Right renal cortex interstitium (tissue), 3 donors: Measurements from ENCODE around the gene ADORA1. TPM values are rescaled to one million over a fixed set of nuclear protein-coding genes. Genes with fewer than 3 reads are reported as not detected.

Experiments used
- DNase-seq, 3 donors: peaks; one replicate each; pipeline ENCODE4 v3.0.0-alpha.2; 2013; ENCODE audit warnings: low read depth in 3 of 3, low spot score in 2 of 3
- polyA plus RNA-seq, 3 donors: library from polyadenylated mRNA; unstranded; fragments of 120-200 nt; gene quantifications; one replicate each; pipeline ENCODE4 v1.2.1, GENCODE V29; 2013; ENCODE audit not compliant: insufficient read length in 3 of 3

Gene ADORA1
- polyA plus RNA-seq, 3 donors, result 5.2 to 8.0 (median 6.4) TPM

DNA sequence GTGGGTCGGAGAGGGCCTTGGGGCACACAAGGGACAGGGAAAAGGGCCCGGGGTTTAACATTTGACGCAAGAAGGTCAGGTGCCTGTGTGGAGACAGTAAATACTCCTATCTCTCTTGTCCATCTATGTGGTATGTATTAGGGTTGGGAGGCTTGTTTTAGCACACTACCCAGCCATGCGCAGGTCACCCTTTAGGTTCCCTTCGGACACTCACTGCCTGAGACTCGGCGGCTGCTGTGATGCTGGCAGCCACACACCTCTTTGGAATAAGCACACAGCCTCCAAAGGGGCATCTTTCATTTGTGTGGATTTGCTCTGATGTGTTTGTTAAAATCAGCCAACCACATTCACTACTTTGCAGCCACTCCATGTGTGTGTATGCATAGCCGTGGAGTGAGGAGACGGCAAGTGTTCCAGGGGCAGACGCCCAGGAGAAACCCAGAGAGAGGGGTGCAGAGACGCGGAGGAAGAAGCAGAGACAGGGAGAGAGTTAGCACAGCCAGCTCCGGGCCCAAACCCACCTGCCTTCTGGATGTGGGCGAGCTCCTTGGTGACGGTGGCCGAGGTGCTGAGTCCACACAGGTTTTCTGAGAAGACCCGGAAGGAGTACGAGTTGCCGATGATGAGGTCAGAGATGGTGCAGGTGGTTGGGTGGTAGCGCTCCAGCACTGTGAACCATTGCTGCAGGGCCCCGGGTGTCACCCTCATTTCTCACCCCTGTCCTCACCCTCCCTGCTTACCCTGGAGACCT is 42.4 kb downstream of the ADORA1 start:
- no peak for DNase-seq

DNA sequence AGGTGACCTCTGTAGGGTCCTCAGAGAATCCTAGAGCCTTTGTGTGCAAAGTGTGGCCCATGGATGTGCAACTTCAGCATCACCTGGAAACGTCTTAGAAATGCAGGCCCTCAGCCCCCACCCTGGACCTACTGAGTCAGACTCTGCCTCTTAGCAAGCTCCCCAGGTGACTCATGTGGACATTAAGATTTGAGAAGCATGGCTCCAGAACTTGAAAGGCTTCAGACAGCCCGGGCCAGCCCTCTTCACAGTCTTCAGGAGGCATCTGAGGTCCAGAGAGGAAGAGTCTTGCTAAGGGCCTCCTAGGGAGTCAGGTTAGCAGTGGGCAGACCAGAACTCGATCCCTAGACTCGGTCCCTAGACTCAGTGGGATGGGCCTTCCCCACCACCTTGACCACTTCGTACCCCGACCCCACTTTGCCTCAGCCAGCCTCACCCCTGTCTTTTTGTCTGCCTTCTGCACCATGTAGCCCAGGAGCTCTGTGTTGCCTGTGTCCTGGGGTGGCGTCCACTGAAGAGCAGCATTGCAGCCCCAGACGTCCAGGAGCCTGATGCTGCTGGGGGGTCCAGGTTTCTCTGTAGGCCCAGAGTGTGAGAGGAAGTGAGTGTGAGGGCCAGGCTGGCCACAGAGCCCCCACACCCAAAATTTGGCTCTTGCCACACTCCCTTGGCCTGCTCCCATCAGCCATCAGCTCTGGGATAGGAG is 43.3 kb downstream of the ADORA1 start:
- no peak for DNase-seq

DNA sequence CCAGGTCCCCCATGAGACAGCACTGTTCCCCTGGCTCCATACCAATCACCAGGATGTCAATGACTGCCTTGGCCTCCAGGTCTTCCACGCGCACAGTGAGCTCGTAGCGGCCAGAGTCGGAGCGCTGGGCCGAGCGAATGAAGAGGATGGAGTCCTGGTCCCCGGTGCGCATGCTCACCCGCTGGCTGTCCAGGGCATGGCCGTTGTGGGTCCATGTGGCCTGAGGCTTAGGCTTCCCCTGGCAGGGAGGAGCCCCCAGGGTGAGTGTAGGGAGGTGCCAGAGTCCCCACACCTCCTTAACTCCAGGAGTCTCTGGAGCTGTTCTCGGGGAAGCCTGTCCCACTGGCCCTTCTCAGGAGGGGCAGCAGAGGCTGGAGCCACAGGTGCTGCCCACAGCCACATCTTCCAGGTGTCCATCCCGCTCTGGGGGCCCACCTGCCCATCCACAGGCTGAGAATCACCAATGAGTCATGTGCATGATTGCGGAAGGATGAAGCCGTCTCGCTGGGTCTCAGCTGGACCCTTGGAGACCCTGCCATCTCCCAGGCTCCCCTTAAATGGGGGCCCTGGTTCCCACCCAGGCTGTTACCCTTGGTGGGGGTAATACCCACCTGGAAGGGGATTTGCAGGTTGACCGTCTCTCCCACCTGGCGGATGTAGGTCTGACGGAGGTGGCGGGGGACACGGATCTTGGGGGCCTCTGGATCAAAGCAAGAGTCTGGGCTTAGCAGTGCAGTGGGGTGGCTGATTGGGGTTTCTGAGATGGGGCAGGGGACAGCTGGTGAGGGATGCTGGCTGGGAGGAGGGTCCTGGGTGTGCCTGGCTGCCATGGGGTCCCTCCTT is 44.0 kb downstream of the ADORA1 start:
- DNase-seq, result no peak

DNA sequence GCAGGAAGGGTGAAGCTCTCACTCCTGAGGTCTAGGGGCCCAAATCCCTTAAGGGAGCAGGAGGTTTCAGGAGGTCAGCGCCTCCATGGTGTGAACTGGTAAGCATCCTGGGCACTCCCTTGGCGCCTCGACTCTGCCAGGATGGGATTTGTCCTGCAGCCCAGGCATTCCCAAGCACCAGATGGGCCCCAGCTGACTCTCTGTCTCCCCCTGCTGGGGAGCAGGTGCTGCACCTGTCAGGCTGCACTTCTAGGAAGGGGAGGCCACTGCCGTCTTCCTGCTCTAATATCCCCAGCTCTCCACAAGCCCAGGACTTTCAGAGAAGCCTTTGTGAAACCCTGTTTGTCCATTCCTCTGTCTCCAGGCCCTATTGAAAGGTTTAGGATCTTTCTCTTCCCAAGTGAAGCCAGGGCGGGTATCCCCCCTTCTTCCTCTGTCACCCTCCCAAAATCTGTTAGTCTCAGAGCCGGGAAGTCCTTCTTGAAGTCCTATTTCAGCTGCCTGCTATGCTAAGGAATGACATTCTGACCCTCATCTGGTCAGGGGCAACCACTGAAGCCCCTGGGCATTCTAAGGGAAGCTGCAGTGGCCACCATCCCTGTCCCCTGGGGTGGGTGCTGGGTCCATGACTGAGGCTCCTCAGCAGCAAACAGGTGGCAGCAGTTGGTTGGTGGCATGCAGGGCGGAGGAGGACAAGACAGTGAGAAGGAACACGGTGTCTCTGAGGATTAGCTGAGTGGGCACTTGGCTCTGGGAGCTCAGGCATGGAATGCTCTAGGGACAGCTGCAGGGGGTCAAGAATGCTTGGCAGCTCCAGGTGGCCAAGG is 44.9 kb downstream of the ADORA1 start:
- no peak for DNase-seq

DNA sequence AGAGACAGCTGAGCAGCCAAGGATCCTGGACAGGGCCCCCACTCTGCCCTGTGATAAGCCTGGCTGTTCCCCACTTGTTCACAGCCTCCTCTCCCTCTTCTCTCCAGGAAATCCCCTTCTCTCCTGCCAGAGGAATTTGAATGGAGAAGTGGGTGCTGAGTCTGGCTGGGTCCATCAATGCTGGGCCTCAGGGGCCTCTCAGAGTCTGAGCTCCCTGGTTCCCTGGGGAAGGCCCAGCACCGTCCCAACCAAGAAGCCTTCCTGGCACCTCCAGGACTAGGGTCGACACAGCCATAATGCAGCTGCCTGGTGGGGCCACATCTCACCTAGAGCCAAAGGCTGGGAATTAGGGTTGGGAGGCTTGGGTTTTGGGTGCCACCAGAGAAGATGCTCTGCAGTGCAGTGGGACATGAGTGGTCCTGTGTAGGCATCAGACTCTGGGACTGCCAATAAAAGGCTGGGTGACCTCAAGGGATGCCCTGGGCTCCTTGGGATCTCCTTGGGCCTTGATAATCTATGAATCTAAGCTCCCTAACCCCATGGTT is 45.6 kb downstream of the ADORA1 start:
- no peak for DNase-seq

DNA sequence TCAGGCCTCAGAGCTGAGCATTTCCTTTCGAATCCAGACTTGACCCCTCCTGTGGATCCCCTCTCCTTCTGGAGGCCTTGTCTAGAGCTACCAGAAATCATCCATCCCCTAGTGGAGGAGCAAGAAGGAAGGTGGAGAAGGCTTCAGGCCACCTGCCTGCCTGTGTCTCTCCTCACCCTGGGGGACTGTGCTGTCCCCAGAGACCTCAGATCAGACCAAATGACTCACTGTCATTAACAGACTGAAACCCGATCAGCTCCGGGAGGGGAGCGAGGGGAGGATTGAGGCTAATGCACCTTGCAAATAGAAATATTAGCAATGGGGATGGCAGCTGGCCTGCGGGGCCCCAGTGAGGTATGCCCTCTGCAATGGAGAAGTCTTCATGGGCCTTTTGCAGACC is 46.0 kb downstream of the ADORA1 start:
- no peak for DNase-seq

DNA sequence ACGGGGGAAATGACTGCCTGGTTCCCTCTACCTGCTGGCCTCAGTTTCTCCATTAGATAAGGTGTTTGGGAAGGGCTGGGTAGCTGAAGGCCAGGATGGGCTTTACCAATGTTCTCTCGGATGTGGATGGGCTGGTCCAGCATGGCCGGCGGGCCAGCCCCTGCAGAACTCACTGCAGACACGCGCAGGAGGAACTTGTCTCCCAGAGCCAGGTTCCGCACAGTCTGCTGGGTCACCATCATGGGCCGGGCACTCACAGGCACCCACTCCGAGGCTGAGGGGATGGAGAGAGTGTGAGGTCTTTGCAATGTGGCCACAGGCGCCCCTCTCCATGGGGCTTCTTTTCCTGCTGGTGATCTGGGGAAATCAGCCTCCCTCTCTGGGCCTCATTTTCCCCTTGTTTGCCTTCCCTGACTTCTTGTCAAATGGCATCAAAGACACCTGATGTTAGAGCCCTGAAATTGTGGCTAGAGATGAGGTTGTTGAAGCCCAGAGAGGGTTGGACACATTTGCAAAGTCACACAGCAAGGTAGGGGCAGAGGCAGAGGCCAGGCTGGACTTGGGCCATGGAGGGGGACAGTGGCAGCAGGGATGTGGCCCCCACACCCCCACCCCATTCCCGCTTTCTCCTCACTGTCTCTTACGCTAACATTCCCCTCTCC is 46.9 kb downstream of the ADORA1 start:
- DNase-seq, result no peak

DNA sequence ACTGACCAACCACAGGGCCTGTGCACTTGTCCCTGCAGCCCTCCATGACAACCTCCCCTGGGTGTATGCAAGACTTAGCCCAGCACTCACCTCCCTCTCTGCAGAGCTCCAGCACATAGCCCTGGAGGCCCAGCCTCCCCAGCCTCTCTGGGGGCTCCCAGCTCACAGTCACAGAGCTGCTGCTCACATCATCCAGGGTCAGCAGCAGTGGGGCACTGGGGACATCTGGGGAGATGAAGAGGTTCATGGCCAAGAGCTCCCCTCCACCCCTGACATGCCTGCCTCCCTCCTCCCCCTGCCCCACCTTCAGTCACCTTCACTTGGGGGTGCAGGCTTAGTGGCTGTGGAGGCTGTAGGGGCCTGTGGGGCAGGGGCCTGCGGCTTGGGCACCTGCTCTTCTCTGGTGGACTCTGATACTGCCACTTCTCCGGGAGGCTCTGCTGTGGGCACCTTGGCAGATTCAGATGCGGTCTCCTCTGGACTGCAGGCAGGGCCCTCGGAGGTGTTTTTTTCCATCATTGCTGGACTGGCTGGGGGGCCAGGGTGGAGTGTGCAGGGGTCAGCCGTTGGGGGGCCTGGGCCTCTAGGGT is 47.8 kb downstream of the ADORA1 start, which contains the start of gene MYBPH:
Gene MYBPH, minus strand, starts transcription at position 590 of the 590 bp plus-strand sequence. Its CDS starts 71 bp downstream, at position 519.
- DNase-seq, result no peak

DNA sequence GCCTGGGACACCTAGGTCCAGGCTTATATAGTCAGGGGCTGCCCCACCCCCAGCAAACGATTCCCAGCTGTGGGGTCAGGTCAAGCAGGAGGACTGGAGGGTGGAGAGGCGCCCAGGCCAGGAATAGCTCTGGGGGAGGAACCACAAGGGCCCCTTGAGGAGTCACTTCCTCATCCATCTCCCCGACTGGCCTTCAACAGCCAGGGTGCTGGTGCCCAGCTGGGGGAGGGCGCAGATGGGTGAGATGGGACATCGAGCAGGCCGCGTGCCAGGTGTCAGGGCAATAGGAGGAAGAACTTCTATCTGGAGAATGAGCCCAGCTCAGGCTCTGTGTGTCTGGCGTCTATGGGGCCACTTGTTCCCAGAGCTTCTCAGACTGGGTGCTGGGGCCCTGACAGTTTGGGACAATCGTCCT is 48.3 kb downstream of the ADORA1 start:
- no peak for DNase-seq

DNA sequence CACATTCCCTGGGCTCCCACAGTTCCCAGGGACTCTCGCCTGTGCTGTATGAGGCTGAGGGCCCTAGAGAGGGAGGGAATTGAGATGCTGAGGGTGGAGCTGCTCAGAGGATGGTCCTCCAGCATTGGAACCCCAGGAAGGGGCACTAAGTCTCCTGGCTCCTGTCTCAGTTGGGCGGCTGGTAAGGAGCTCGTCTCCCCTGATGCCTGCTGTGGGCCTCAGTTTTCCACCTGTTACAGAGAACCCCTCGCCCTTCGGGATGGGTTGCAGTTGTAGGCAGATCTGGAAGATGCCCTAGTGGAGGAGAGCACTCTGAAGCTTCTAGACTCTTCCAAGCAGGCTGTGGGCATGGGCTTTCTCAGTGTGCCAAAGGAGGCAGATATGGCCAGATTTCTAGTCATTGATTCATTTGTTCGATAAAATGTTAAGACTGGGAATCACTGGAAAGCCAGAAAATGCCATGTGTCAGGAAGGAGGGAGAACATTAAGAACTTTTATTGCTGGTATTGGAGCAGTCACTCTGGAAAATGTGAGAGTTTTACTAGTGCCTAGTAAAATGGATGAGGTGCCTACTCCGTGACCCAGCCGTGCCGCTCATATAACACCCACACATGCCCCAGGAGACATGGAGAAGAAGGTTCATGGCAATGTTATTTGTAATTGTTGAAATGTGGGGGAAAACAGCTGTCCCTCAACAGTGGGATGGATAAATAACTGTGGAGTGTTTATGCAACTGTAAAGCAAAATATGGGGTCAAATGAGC is 48.9 kb downstream of the ADORA1 start:
- no peak for DNase-seq

DNA sequence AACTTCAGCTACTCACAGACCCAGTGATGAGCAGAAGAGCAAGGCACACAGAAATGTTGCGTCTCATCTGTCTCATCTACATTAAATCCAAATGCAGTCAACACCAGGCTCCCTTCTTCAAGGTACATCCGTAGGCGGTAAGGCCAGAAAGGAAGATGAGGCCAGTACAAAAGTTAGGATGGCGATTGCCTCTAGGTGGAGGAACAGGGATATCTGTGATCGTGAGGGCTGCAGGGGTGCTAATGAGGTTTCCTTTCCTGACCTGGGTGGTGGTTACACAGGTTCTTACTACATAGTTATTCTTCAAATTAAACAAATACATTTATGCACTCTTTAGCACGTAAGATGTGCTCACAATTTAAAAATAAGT is 49.5 kb downstream of the ADORA1 start:
- no peak for DNase-seq

DNA sequence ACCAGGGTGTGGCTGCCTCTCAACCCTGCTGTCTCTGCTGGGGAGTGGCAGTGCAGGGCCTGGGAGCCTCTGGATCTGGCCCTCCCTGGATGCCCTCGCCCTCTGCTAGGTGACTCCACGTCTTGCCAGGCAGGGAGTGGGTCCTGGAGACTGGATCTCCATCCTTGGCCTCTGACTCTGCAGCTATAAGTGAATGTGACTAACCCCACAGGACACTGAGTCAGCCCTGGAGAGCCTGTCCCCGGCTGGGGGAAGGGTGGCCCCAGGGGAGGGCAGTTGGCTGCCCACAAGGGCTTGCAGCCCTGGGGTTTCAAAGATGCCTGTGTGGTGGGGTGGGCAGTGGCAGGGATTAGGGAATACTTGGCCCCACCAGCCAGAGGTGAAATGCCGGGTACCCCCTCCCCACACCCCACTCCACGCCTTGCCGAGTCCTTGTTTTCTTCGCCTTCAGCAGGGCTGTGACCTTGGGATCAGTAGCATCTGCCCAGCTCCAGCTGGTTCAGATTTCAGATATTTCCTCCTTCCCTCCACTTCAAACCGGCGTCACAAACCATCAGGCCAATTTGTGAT is 50.0 kb downstream of the ADORA1 start:
- DNase-seq, result no peak

DNA sequence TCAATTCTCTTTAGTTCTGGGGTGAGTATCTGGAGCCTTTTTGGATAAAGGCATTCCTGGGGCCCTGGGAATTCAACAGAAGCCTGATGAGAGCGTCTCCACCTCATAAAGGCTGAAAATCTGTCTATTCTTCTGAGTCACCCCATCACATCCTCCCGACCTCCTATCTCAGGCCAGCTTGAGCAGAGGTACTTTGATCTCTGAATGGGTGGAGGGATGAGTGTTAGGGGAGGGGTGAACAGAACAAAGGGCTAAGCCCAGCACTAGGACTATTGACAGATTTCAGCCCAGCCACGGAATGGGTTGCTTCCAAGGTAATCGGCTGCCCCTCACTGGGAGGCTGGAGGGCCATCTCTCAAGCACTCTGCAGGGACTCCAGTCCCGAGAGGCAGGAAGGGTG is 50.6 kb downstream of the ADORA1 start:
- no peak for DNase-seq

DNA sequence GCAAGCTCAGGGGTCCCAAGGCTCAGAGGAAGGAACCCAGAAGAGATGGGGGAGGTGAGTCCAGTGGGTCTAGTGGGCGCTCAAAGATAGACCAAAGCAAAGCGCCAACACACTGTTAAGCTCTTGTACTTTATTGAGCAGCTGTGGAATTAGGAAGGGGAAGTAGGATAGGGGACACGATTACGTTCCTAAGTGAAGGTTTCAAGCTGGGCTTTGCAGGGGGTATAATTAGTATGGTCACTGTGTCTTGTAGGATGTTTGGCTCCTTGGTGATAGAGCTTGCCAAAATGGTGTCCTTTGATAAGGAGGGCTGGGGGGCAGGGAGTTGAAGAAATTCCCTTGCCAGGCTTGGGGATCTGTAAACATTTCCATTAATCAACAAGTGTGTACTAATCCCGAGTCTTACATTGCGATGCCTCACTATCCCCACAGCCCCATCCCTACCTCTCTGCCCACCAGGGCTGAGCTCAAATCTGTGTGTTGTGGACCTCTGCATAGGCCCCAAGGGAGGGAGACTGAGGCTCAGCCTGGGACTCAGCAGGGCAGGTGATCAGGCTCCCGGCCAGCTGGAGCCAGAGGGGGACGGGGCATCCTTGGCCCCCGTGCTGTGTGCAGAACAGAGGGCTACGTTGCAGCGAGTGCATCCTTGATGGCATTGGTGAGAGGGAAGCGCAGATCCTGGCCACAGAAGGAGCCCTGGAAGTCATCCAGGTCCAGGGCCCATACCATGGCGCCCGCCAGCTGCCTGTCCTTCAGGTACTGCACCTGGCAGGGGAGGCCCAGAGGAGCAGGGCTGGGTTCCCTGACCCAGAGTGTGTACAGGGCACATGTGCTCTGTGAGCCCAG is 51.5 kb downstream of the ADORA1 start:
- no peak for DNase-seq

DNA sequence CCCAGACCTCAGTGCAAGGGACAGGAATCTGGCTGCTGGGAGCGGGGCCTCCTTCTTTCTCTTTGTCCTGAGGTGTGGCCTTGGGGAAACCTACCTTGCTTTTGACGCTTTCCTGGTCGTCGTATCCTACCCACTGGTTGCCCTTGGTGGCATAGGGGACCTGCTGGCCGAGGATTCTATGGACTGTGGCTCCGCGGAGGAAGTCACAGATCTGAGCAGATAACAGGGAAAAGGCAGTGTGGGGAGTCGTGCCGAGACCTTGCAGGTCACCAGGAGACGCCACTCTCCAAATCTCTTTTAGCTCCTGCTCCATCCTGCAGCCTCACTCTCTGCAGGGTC is 52.1 kb downstream of the ADORA1 start:
- no peak for DNase-seq

DNA sequence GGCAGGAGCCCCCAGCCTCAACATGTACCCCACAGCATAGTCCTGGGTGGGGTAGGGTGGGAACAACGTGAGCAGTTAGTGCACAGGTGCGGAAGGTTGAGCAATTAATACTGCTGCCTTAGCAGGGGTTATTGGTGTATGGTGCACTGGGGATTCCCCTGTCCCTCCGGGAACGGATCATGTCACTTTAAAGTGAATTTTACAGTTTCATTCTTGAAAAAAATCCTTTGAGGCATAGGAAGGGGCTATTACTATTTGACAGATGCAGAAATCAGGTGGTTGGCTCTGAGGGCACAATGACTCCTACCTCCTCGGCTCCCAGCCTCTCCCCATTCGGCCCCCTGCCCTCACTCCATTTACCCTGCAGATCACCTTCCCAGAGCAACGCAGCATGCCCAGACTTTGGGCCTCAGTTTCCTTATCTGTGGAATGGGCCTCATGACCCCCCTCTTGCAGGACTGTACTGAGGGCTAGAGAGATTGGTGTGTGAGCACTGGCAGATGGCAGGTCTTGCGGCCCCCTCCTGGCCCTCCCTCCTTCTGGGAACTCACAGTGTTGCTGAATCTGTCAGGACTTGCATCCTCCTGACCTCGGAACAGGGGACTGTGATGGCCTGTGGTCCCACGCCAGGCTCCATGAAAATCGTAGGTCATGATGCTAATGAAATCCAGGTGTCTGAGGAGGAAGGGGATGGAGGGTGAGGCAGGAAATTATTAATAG is 53.2 kb downstream of the ADORA1 start:
- no peak for DNase-seq
